Thymus (tissue), 11 donors: ENCODE data around the gene UNC5C. TPM values are rescaled to one million over a fixed set of nuclear protein-coding genes. Genes with fewer than 3 reads are reported as not detected.
"Not testable (repeated sequence)": the region's sequence is repeated elsewhere in the genome, so short reads cannot be mapped to it uniquely, and the experiment has no call there.

Experiments
- DNase-seq, 9 donors: peaks; one replicate each; pipeline ENCODE4 v3.0.0-alpha.2; 2013; ENCODE audit warnings: low spot score in 9 of 9, low read depth in 6 of 9, missing footprints in 1 of 9
- H3K27ac ChIP-seq, 2 donors: one replicate each; pipeline ENCODE4 v1.5.1; 2013; ENCODE audit warnings: control low read depth in 1 of 2, low read depth in 1 of 2, low read length in 1 of 2, mild to moderate bottlenecking in 1 of 2, moderate library complexity in 1 of 2
- H3K27me3 ChIP-seq, 2 donors: one replicate each; pipeline ENCODE4 v1.5.1; 2013; ENCODE audit warnings: low read length in 1 of 2; ENCODE audit not compliant: control insufficient read depth in 2 of 2, insufficient read depth in 1 of 2
- H3K36me3 ChIP-seq, 2 donors: one replicate each; pipeline ENCODE4 v1.5.1; 2013; ENCODE audit warnings: low read length in 1 of 2, mild to moderate bottlenecking in 1 of 2, moderate library complexity in 1 of 2; ENCODE audit not compliant: control insufficient read depth in 2 of 2, insufficient read depth in 2 of 2
- H3K4me1 ChIP-seq, 2 donors: one replicate each; pipeline ENCODE4 v1.5.1; 2013; ENCODE audit warnings: low read length in 2 of 2; ENCODE audit not compliant: control insufficient read depth in 2 of 2, insufficient read depth in 2 of 2
- H3K4me3 ChIP-seq, 2 donors: one replicate each; pipeline ENCODE4 v1.5.1; 2013; ENCODE audit warnings: low read length in 2 of 2, control low read depth in 1 of 2, mild to moderate bottlenecking in 1 of 2
- H3K9me3 ChIP-seq, 2 donors: one replicate each; pipeline ENCODE4 v1.5.1; 2013; ENCODE audit warnings: low read length in 1 of 2, mild to moderate bottlenecking in 1 of 2; ENCODE audit not compliant: control insufficient read depth in 2 of 2, insufficient read depth in 1 of 2
- WGBS: extraction: QIAGEN DNeasy Blood & Tissue Kit; methylation state at CpG from one replicate; pipeline ENCODE4 v1.1.7; 2013; 5-methylcytosine and 5-hydroxymethylcytosine counted together
- polyA plus RNA-seq: library from polyadenylated mRNA; stranded (reverse); fragments of 200-250 nt; gene quantifications from one replicate; pipeline ENCODE4 v1.2.3, GENCODE V29; 2013
- total RNA-seq: library from RNA; stranded (reverse); fragments of 120-200 nt; gene quantifications from one replicate; pipeline ENCODE4 v1.2.4, GENCODE V29; 2013
- donor health status: healthy.

The UNC5C gene
- total and polyA plus RNA-seq, 2 donors = 0.98 to 1.8 TPM

DNA sequence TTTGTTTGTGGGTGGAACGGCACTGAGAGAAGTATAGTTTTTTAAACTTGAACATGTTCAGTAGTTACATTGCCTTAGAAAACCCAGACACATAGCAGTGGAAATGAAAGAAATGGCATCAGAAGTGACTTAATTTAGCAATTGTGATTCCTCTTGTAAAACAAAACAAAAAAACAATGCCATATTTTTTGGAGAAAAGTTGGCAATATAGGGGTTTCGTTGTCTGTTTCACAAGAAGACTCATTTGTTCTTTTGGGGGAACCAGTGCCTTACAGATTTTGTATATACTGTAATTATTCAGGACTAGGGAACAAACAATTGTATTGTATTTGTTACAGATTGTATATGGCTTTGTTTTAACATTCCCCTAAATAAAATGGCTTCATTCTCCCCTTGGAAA, 390.7 kb downstream of the UNC5C start:
- WGBS = 97% methylated on average over 2 of the region's 2 CpGs
- Histone ChIP-seq H3K4me3 (no peak overlapping the region), H3K36me3 (peaks cover 0 to 4% of the 10 kb centered on the region in 2 donors), H3K9me3 (no peaks in the 10 kb centered on the region), H3K27me3 (no peaks in the 10 kb centered on the region), H3K4me1 (peaks cover 7 to 22% of the 10 kb centered on the region in 2 donors), H3K27ac (no peak overlapping the region)
- DNase-seq = no peak

DNA sequence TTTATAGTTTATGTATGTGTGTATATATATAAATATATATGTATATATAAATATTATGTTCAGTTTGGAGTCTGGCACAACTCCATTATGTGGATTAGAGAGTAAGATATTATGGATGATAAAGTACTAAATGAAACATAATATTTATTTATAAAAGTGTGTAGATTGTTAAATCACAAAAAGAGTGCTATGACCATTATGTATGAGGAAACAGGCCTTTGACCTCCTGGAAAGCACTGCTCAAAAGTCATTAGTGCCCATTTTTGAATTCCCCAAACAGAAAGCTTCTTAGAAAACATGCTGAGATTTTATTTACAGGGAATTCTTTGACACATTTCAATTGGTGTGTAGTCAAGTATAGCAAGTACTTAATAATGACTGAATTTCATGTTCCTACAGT, 391.2 kb downstream of the UNC5C start:
- DNase-seq = no peak
- H3K9me3 ChIP-seq = no peaks in the 10 kb centered on the region
- H3K27me3 ChIP-seq = no peaks in the 10 kb centered on the region
- H3K4me3 ChIP-seq = no peak overlapping the region
- peaks cover 0 to 5% of the 10 kb centered on the region in 2 donors for H3K36me3 ChIP-seq
- no peak overlapping the region for H3K27ac ChIP-seq
- peaks cover 7 to 22% of the 10 kb centered on the region in 2 donors for H3K4me1 ChIP-seq

DNA sequence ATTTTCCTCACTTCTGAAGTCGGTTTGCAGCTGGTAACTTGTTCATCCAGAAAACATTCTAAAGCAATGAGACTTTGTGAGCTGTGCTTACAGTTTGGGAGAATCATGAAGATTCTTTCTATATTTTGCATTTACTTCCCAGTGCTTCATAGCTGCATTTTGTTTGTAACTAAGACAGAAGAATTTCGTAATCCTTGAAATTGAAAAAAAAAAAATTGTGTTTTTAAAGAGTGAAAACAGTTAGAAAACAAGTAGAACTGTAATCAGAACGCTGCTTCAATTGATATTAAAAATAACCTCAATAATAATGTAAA, 392.4 kb downstream of the UNC5C start:
- peaks cover 0 to 5% of the 10 kb centered on the region in 2 donors for H3K36me3 ChIP-seq
- no peak for DNase-seq
- no peak overlapping the region for H3K4me3 ChIP-seq
- H3K9me3 ChIP-seq = no peaks in the 10 kb centered on the region
- no peaks in the 10 kb centered on the region for H3K27me3 ChIP-seq
- WGBS = 55% methylated on average over 3 of the region's 3 CpGs
- peaks cover 7 to 22% of the 10 kb centered on the region in 2 donors for H3K4me1 ChIP-seq
- H3K27ac ChIP-seq = peak overlapping the region in 1 of 2 donors; percentile 13

DNA sequence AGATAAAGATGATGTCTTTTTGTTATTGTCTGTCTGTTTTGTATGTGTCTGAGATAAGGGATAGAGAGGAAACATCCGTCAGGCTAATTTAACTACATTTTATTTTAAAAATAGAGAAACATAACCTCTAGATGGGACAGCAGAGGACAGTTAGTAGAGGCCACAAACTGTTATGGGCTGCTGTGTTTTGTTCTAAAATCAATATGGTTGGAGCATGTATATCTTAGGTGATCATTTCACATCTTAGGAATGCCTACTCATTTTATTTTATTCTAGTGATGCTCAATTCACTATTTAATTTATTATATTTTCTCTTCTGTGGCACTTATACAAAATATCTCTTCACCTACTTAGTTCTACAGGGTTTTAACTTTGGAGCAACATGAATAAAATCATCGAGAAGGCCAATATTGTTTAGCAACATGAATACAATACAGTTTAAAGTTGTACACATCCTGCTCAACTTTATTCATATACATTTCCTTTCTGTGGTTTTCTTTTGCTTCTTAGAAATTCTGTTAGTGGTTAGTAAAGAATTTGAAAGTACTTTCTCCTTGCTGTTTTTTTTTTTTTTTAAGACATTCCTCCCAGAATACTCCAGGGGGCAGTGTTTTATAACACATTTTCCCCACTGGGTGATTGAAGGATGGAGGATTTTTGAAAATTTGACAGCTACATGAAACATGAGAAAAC, 392.9 kb downstream of the UNC5C start:
- 39% methylated on average over 2 of the region's 2 CpGs for WGBS
- H3K36me3 ChIP-seq = peaks cover 0 to 5% of the 10 kb centered on the region in 2 donors
- no peak overlapping the region for H3K4me3 ChIP-seq
- H3K27me3 ChIP-seq = no peaks in the 10 kb centered on the region
- DNase-seq = peak; percentile 45 to 94 (median 78)
- H3K4me1 ChIP-seq = peaks cover 7 to 22% of the 10 kb centered on the region in 2 donors
- H3K27ac ChIP-seq = peak overlapping the region in 1 of 2 donors; percentile 62
- no peaks in the 10 kb centered on the region for H3K9me3 ChIP-seq

DNA sequence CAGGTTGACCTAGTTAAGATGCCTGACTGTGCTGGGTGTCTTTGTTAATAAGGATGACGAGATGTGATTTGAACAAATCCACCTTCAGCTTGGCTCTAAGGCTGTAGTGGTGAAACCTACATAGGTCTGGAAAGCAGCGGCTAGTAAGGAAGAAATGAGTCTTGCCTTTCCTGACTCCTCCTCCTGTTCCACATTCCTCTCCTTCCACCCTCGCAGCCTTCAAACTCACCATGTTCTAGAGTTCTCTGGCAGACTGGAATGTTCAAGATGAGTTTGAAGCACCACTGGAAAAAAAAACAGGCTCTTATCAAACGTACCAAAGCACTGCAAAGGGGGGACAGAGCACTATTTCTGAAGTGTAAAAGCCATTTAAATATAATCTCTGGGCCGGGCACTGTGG, 395.6 kb downstream of the UNC5C start:
- Histone ChIP-seq H3K27me3 (no peaks in the 10 kb centered on the region), H3K27ac (no peak overlapping the region), H3K4me1 (peaks cover 7 to 11% of the 10 kb centered on the region in 2 donors), H3K9me3 (no peaks in the 10 kb centered on the region), H3K36me3 (peaks cover 0 to 5% of the 10 kb centered on the region in 2 donors), H3K4me3 (no peak overlapping the region)
- 97% methylated on average over 5 of the region's 5 CpGs for WGBS
- no peak for DNase-seq

DNA sequence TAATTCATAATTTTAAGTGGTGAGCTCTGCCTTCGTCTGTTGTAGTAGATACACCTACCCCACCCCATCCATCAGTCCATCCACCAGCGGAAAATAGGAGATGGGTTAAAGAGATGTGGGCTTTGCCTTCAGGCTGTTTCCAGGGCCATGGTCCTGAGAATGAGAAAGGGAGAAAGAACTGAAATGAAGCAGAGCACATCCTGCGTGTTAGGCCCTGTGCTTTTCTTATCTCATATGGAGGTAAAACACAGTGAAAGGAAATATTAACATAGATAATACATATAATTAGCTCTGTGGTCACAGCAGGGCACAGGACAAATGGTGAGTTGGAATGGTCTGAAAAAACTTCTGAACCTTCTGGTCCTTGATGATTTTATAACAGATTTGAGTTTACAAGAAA, 397.5 kb downstream of the UNC5C start:
- Histone ChIP-seq H3K9me3 (no peaks in the 10 kb centered on the region), H3K4me3 (no peak overlapping the region), H3K36me3 (peaks cover 0 to 5% of the 10 kb centered on the region in 2 donors), H3K27ac (no peak overlapping the region), H3K4me1 (peaks cover 5 to 11% of the 10 kb centered on the region in 2 donors), H3K27me3 (no peaks in the 10 kb centered on the region)
- no peak for DNase-seq
- WGBS = 97% methylated on average over 3 of the region's 3 CpGs

DNA sequence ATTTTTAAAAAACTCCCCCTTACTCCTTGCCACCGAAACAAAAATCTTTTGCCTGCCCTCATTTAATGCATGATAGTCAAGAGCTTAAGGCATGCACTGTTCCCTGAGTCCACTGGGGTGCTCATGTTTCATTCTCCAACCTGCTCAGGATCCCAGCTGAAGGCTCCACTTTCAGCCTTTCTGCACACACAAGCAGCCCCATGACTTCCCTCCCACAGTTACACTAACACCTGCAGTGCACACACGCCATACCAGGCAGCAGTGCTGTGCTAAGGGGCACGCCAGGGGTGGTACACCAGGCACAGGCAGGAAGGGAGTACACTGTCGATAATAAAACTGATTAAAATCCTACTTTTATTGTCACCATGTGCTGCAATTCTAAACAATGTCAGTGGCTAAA, 405.8 kb downstream of the UNC5C start:
- Histone ChIP-seq H3K27ac (peak overlapping the region in 1 of 2 donors; percentile 52), H3K9me3 (peaks cover 1 to 9% of the 10 kb centered on the region in 2 donors), H3K4me3 (no peak overlapping the region), H3K4me1 (peaks cover 0 to 12% of the 10 kb centered on the region in 2 donors), H3K27me3 (no peaks in the 10 kb centered on the region), H3K36me3 (no peaks in the 10 kb centered on the region)
- DNase-seq = peak in 4 of 9 donors; percentile 32 to 68 (median 36)
- WGBS = 63% methylated on average over 4 of the region's 4 CpGs

DNA sequence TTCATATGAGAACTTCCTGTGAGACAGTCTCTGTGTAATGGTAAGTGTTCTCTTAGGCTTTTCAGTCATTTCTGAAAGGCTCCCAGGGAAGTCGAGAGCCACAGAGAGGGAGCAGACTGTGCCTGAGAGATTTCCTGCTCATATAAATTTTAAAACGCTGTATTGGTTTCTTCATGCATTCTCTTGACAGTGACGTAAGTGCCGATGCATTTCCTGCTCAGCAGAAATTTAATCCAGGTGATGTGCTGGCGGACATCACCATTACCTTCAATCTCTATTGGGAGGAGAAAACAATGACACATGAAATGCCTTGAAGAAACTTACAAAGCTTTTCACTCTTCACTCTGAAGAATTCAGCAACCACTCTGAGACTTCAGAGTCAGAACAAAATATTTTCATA, 407.4 kb downstream of the UNC5C start:
- no peaks in the 10 kb centered on the region for H3K36me3 ChIP-seq
- H3K27ac ChIP-seq = no peak overlapping the region
- 79% methylated on average over 5 of the region's 5 CpGs for WGBS
- no peak for DNase-seq
- peaks cover 0 to 12% of the 10 kb centered on the region in 2 donors for H3K4me1 ChIP-seq
- no peaks in the 10 kb centered on the region for H3K27me3 ChIP-seq
- H3K9me3 ChIP-seq = peaks cover 1 to 9% of the 10 kb centered on the region in 2 donors
- H3K4me3 ChIP-seq = no peak overlapping the region

DNA sequence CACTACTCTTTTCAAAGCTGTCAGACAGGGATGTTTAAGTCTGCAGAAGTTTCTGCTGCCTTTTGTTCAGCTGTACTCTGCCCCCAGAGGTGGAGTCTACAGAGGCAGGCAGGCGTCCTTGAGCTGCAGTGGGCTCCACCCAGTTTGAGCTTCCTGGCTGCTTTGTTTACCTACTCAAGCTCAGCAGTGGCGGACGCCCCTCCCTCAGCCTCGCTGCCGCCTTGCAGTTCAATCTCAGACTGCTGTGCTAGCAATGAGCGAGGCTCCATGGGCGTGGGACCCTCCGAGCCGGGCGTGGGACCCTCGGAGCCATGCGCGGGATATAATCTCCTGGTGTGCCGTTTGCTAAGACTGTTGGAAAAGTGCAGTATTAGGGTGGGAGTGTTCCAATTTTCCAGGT, 409.3 kb downstream of the UNC5C start:
- WGBS = 97% methylated on average over 14 of the region's 14 CpGs
- not testable (repeated sequence) for DNase-seq

More for the DNA sequence above, 409.3 kb downstream of the UNC5C start:
- H3K4me1 ChIP-seq = peaks cover 0 to 12% of the 10 kb centered on the region in 2 donors
- H3K36me3 ChIP-seq, H3K9me3 ChIP-seq, H3K27me3 ChIP-seq, H3K4me3 ChIP-seq, H3K27ac ChIP-seq: not testable (repeated sequence)
